HG03045 (cell line): Measurements from ENCODE around the gene DTX3L.
A peak's percentile ranks its signal among the peaks of the same experiment; 100 is the strongest.
"Not testable (repeated sequence)": the region's sequence is repeated elsewhere in the genome, so short reads cannot be mapped to it uniquely, and the experiment has no call there.

ENCODE experiments used
- ATAC-seq: cut with Tn5 transposase; IDR thresholded peaks from one replicate; pipeline ENCODE4 v1.9.1; 2021; ENCODE audit warnings: mild to moderate bottlenecking, moderate library complexity; ENCODE audit not compliant: unreplicated experiment

DTX3L gene

GRCh38 chr3:122560680-122561079 lies 3.5 kb upstream of the DTX3L start:
- no peak for ATAC-seq

GRCh38 chr3:122562923-122563716 lies 1.0 kb upstream of the DTX3L start:
- ATAC-seq: no peak

GRCh38 chr3:122563717-122564025 lies 467 bp upstream of the DTX3L start:
- peak; percentile 24 for ATAC-seq

GRCh38 chr3:122568131-122568530 lies 4.0 kb downstream of the DTX3L start:
- not testable (repeated sequence) for ATAC-seq

- no peak for ATAC-seq
Measured at GRCh38 chr3:122568755-122569154, 4.6 kb downstream of the DTX3L start.

GRCh38 chr3:122572940-122573412 lies 8.8 kb downstream of the DTX3L start:
- no peak for ATAC-seq

- peak; percentile 84 for ATAC-seq
Measured at GRCh38 chr3:122576174-122576940, 12.2 kb downstream of the DTX3L start.

- no peak for ATAC-seq
Measured at GRCh38 chr3:122577409-122578031, 13.4 kb downstream of the DTX3L start, which contains the start of gene PARP15. Gene PARP15 (plus strand): TSS chr3:122577650. CDS start chr3:122577668, 18 bp downstream.

GRCh38 chr3:122578069-122578740 lies 14.1 kb downstream of the DTX3L start:
- ATAC-seq: no peak

- no peak for ATAC-seq
Measured at GRCh38 chr3:122580470-122580869, 16.3 kb downstream of the DTX3L start.

GRCh38 chr3:122581622-122582021 lies 17.5 kb downstream of the DTX3L start:
- no peak for ATAC-seq

GRCh38 chr3:122582390-122582789 lies 18.3 kb downstream of the DTX3L start:
- no peak for ATAC-seq

GRCh38 chr3:122586098-122586497 lies 22.0 kb downstream of the DTX3L start:
- no peak for ATAC-seq

- ATAC-seq: no peak
Measured at GRCh38 chr3:122586773-122587485, 22.8 kb downstream of the DTX3L start.

GRCh38 chr3:122587572-122587971 lies 23.4 kb downstream of the DTX3L start:
- ATAC-seq: no peak

GRCh38 chr3:122589297-122589696 lies 25.2 kb downstream of the DTX3L start:
- ATAC-seq: peak; percentile 56

- ATAC-seq: no peak
Measured at GRCh38 chr3:122590610-122591009, 26.5 kb downstream of the DTX3L start.

- no peak for ATAC-seq
Measured at GRCh38 chr3:122594025-122594424, 29.9 kb downstream of the DTX3L start.

GRCh38 chr3:122598151-122598550 lies 34.0 kb downstream of the DTX3L start:
- ATAC-seq: no peak

- no peak for ATAC-seq
Measured at GRCh38 chr3:122598556-122598955, 34.4 kb downstream of the DTX3L start.
